GM12874 (cell line): Measurements from ENCODE around the gene TM4SF4.

ENCODE experiments used
- CTCF ChIP-seq: IDR thresholded peaks from 2 replicates; pipeline ENCODE4 v1.5.1; 2011; ENCODE audit warnings: low read depth, mild to moderate bottlenecking, control low read depth, low read length, moderate library complexity; ENCODE audit not compliant: insufficient read depth

TM4SF4 gene

GRCh38 chr3:149474250-149474817, at the start of gene TM4SF4:
TM4SF4 (plus strand) TSS chr3:149474697; CDS start chr3:149474878, 181 bp downstream.
- no peak for TF ChIP-seq CTCF

GRCh38 chr3:149424918-149425317, 49.6 kb upstream of the TM4SF4 start:
- TF ChIP-seq CTCF, result no peak

GRCh38 chr3:149426325-149426724, 48.2 kb upstream of the TM4SF4 start:
- TF ChIP-seq CTCF, result no peak

- TF ChIP-seq CTCF, result no peak
These were observed 46.4 kb upstream of the TM4SF4 start for GRCh38 chr3:149428087-149428486.

GRCh38 chr3:149430216-149430615, 44.3 kb upstream of the TM4SF4 start:
- TF ChIP-seq CTCF, result no peak

- TF ChIP-seq CTCF, result no peak
These were observed 42.3 kb upstream of the TM4SF4 start for GRCh38 chr3:149432149-149432548.

- TF ChIP-seq CTCF, result no peak
These were observed 38.3 kb upstream of the TM4SF4 start for GRCh38 chr3:149435996-149436885.
